T-helper 22 cell (primary cell): ENCODE measurements around the gene ATXN7L1.

ENCODE experiments used
- DNase-seq: peaks from one replicate; pipeline ENCODE4 v3.0.0-alpha.2; 2020; ENCODE audit warnings: low read depth

The ATXN7L1 gene

DNA sequence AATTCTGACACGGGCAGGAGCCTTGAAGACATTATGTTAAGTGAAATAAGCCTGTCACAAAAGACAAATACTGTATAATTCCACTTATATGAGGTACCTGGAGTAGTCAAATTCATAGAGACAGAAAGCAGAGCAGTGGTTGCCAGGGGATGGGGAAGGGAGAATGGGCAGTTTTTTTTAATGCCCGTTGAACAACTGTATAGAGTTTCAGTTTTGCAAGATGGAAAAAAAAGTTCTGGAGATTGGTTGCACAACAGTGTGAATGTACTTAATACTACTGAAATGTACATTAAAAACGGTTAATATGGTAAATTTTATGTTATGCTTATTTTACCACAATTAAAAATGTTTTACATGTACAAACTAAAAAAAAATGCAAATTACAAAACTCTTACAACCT lies 231.5 kb downstream of the ATXN7L1 start:
- DNase-seq: no peak

DNA sequence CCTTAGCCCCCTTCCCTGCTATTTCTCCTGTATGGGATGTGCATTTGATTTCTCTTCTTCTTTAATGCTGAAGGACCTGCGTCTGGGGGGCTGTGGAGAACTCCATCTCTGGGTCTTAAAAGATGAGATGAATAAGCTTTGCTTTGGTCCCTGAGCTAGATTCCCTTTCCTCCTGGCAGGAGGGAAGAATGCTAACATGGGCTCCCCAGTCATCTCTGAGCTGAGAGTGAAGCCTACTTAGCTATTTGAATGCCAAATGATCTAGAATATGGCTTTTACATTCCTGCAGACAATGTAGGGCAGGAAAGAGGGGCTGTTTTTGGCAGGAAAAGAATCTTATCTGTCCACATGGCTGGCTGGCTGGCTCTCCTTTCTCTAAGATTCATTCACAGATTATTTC lies 232.5 kb downstream of the ATXN7L1 start:
- no peak for DNase-seq

DNA sequence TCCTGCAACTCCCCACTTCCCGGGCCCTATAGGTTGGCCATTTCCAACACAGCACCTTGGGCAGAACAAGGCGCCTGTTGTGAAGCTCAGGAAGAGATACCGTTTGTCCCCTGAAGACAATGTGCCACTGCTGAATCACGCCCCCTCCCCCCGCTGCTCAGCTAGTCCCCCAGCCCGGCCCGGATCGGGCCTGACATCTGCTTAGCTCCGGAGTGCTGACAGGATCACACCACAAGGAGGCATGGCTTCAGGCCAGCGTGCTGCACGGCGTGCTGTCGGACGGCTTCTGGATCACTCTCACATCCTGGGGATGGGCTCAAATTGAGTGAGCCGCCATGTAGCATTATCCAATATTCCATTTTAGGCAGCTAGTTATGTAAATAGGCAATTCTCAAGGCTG lies 233.0 kb downstream of the ATXN7L1 start:
- no peak for DNase-seq

DNA sequence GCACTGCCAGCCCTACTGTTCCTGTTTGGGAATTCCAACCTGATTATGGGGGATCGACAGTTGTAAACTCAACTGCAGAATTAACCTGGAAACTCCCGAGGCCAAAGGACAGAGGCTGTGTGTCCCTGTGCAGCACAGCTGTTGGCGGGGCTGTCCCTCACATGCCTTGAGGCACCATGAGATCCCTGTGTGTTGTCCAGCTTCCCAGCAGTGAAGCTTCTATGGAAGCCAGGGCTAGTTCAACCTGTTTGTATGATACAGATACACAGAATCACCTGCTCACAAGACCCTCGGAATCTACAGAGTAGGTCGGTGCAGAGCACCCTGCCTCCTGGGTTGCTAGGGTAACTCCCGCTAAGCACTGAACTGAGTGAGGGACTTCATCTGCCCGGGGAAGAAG lies 234.1 kb downstream of the ATXN7L1 start:
- DNase-seq: no peak

DNA sequence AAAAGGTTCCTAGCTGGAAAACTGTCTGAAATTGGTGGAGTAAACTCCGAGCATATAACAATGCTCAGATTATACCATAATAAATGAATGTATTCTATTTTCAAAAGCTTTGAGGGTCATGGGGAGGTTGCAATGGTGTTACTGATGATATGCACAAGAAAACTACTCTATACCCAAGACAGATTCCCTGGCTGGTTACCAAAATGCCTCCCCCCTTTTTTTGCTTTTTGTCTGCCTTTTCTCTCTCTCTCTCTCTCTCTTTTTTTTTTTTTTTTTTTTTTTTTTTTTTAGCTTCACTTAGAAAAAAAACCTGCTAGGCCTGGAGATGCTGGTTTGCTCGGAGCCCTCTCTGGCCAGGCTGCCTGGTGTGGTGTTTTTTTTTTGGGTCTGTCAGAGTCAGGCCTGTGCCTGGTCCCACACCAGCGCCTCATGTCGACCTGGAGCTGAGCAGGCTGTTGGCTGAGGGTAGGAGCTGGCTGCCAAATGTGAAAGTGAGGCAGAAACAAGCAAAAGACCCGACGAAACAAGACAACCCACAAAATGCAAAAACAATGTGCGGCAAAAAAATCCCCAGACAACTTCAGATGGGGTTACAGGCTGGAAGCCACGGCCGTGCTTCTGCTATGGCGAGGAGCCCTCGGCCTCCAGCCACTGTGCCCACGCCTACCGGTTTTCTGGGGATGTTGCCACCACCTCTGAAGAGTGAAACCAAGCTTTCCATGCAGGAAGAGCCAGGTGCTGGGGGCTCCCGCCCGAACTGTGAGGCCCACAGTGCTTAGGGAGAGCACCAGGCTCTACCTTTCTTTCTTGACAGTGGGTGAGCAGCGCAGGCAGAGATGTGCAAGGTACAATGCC lies 235.2 kb downstream of the ATXN7L1 start:
- no peak for DNase-seq

DNA sequence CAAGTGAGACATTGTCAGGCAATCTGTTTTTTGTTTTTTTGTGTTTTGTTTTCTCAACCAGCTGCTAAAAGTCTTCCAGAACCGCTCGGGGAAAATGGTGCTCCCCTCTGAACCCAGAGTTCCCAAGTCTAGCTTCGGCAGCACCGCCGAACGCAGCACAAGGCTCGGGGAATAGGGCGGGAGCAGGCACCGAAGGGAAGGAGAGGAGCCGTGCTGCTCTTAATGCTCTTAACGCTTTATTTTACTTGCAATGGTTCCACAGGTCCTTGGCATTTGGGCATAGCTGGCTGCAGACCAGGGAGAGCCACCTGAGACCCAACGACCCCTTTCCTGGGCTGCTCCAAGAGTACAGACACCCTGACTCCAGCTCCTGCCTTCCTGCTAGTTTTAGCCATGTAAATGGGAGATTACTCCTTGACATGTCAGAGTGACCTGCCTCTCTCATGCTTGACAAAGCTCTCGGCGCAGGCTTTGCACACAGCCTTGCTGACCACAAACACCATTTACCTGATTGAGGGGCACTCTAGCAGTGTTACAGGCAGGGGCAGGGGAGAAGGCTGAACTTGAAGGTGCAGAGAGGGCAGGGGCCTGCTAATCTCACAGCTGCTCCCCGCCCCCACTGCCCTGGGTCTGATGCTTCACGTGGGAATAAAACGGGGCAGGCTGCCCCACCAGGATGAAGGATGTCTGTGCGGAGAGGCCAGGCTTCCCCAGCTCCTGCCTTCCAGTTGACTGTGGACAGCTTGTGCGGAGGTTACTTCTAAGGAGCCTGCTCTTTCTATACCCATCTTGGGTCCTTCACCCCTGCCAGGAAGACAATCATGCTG lies 236.5 kb downstream of the ATXN7L1 start:
- DNase-seq: no peak

DNA sequence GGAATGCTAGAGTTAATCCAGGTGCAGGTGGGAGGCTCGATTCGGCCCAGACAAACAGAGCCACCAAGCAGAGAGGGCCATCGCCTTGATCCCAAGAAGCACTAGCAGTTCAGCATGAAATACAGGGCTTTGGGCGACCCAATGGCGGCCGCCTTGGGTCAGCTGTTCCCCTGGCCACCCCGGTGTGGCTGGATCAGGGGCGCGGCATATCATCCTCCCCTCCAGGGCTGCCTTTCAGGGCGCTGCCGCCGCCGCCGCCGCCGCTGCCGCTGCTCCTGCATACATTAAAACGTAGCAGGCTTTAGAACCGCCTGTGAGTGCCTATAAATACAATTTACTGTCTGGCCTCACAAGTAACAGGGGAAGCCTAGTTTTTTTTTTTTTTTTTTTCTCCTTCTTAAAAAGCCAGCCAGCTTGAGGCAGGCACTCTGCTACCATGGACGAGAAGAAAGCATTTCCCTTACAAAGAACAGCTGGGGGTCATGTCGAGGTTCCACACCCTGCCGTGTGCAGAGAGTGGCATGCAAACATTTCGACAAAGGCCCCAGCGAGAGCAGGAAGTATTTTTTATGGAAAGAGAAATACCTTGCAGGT lies 237.4 kb downstream of the ATXN7L1 start:
- no peak for DNase-seq

DNA sequence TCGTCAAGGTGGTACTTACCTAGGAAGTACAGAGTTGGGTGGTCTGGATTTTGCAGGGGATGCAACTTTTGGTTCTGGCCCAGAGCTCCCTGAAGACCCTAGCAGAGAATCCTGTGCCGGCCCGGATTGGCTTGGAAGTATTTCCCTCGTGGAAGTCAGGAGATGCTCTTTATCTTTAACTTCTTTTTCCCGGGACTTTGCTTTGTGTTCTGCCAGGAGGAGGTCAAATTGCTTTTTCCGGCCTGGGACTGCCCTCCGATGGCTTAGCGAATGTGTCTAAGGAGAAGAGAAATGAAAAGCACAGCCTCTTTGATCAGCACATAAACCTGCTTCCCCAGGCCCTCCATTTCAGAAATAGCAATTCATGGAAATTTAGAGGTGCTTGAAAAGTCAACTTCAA lies 238.1 kb downstream of the ATXN7L1 start:
- no peak for DNase-seq

DNA sequence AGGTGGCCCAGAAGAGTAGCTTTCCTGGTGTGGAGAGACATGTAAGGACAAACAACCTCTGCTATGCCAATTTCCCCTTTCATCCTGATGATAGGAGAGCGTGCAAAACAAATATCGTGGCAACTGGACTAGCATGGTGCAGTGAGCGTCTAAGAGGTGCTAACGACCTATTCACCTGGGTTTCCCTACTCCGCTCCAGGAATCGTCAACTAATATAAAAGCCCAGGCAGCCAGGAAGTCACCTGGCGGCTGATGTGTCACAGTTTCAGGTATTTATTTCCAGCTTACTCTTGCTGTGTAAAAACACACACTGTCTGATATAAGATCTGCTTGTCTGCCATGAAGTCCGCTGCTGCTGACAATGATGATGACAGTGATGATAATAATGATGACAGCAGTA lies 238.6 kb downstream of the ATXN7L1 start:
- no peak for DNase-seq

DNA sequence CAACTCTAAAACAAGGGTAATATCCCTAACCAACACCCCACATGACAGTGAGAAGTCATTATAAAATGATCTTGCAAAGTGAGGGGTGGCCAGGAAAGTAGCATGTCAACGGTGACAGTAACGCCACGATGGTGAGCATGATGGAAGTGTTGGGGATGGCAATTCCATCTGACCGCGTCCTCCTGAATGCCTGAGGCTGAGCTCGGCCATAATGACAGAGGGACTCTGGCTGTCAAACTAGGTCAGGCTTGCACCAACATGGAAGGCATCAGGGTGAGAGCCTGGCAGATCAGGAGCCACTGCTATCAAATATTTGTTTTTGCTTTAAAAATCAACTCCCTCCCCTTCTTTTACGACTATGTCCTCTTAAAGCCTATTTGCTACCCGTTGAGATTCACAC lies 239.4 kb downstream of the ATXN7L1 start:
- no peak for DNase-seq

DNA sequence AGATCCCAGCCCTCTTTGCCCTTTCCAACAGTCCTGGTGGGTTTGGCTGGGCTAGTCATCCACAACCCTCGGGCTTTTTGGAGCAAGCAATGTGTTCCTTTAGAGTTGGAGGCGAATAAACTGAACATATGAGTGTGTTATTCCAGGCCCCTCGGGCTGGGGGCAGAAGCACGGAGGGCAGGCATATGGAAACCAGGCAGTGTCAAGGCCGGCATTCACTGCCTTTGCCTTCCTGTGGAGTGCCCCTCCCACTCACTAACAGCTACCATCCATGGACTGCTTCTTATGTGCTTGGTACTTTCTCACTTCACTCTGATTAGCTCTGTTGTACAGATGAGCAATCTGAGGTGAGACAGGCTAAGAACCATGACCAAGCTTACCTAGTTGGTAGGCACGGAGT lies 241.2 kb downstream of the ATXN7L1 start:
- DNase-seq: no peak

DNA sequence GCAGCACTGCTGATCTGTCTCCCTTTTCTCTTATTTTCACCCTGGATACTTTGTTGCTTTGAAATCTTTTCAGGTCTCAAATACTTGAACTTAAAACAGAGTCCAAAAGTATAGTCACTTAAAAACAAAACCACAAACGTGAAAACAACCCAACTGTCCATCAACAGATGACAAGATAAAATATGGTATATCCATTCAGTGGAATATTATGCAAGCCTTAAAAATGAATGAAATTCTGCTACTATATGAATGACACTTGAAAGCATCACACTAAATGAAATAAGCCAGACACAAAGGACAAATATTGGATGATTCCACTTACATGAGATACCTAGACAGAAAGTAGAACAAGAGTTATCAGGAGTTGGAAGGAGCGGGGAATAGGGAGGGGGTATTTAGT lies 250.4 kb downstream of the ATXN7L1 start:
- no peak for DNase-seq

DNA sequence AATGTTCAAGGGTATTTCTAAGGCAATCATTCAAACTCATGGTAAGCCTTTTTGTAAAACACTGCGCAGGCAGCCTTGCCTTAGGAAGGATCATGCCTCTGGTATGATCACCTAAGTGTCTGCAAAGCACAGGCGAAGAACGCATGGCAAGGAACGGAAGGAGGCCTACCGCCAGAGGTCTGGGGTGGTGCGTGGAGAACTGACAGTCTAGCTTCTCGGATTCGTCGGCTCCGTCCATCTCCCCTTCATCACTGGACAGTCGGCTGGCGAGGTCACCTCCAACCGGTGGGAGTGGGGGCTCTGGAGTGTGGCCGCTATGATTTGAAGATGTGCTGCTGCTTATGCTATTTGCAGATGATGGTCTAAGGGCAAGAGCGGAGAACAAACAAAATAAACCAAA lies 252.5 kb downstream of the ATXN7L1 start:
- no peak for DNase-seq

DNA sequence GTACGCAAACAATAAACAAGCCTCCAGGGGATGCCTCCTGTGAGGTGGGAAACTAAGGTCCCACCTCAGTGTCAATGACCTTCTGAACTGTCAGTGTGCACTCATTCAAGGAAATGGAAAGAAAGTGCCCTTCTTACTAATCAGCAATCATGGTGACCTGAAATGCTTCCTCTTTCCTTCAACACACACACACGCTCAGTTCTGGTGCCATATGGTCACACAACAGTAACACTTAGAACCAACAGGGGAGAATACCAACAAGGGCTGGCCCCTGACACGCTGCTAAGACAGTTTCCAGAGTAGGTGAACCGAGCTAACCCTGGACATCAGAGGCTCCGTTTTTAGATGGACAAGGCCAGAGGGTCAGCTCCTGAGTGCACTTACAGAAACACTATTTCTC lies 253.0 kb downstream of the ATXN7L1 start:
- DNase-seq: no peak

DNA sequence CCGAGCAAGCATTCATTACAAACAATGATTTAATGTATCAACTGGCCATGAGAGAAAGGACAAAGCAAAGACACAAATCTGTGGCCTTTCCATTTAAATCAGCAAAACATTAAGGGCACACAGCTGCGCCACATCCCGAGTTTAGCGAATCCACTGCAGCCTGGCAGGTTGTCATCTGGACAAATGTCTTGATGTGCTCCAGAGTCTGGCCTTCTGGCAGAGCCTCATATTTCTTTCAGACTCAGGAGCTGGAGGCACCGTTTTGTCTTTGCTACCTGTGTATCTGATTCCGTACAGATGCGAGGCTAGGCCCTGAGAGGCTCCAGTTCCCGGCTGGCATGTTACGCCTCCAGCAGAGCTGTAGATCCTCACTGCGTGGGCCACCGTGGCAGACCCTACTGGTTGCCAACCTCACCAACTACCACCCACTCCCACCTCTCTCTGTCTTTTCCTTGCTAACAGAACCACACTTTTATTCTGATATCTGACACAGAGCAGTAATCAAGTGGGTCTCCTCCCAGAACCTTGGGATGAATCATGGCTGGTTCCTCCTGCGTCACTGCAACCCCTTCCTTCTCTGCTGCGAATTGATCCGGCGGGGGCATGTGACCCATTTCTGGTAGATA lies 254.2 kb downstream of the ATXN7L1 start:
- DNase-seq: no peak

DNA sequence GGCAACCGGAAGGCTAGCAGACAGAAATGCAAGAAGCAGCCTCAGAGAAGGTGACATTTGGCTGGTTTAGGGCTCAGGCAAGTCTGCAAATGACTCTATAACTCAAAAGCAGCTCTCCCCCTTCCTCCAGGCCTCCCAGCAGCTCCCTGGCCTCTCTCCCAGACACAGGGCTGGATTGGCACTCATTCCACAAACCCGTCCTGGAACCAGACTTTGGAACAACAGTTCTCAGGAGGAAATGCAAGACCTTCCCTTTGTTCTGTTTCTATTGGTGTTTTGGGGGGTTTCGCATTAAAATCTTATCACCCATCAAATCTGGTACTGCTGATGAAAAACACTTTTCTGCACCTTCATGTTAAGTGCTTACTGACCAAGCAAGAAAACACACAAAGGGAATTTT lies 254.8 kb downstream of the ATXN7L1 start:
- no peak for DNase-seq

DNA sequence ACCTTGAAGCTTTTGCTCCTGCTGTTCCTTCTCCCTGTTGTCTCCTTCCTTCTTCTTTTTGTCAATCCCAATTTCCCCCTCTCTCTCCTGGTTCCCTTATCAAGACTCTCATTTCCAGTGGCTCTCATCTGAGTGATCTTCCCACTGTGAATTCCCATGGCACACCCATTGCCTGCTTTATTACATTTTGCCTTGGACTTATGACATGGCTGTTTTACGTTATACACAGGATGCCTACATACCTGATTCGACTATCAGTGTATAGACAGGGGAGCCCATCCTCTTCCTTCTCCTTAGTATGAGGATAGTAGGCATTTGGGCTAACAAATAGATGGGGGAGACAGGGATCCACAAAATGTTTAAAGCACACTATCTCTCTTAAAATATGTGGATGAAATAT lies 255.2 kb downstream of the ATXN7L1 start:
- no peak for DNase-seq

DNA sequence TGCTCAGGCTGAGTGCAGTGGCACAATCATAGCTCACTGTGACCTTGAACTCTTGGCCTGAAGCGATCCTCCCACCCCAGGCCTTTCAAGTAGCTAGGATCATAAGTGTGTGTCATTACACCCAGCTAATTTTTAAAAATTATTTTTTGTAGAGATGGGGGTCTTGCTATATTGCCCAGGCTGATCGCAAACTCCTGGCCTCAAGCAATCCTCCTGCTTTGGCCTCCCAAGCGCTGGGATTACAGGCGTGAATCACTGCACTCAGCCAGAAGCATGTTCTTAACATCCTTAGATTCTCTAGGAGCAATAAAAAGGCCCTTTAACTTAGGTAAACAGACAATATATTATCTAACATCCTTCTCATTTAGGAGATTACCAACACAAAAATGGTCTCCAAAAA lies 256.8 kb downstream of the ATXN7L1 start:
- DNase-seq: no peak

DNA sequence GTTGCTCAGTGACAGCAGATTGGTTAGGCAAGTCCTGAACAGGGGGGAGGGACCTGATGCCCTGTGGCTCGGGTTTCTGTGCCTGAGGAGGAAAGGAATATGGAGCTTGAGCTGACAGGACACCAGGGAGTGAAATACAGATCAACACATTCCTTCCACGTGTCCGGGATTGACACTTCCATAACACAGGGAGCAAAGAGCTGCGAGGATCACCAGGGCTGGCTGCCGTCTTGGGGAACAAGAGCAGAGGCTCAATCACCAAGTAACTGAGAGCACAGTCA lies 258.4 kb downstream of the ATXN7L1 start:
- no peak for DNase-seq

DNA sequence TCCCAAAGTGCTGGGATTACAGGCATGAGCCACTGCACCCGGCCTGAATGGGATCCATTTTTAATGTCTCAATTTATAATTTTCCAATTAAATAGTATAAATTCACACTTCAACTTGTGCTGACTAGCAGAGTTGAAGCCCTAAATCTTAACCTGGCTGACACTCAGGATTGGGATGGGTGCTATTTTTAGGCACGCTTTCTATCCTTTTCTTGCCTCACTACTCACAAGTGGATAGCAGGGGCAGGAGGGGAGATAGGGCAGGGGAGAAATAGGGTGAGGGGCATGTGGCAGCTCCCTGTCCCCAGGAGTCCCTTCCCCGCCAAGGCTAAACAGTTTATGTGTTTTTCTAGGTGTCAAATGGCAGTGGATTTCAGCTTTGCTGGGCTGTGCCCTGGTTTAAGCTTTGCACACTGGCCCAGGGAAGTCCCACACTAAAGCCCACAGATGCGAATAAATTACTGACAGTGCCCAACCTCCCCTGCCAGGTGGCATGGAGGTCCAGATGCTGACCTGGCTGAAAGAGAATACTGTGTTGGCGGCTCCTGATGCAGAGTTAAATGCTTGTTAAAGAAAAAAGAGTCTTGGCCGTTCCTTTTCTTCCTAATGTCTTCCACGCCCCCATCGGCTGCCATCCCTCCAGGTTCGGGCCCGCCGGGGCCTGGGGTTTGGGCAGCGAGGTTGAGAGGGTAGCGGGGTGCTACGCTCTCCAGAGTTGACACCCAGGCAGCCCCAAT lies 259.0 kb downstream of the ATXN7L1 start:
- no peak for DNase-seq

DNA sequence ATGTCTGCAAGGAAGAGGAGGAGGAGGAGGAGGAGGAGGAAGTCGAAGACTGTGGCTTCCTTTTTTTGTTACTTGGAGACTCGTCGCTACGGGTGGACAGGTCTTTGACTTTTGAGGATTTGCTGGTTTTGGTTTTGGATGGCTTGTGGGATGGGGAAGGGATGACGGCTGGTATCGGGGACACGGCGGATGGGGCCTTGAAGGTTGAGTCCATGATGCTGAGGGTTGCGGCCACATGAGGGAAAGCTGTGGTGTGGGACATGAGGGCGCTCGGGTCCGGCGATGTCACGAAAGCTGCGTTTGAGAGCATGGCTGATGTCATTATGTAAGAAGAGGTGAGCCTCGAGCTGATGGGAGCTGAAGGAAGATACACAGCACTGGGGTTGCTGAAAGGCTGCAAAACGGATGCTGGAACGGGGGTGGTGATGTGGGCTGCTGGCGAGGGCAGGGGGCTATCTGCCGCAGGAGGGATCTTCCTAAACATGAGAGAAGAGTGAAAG lies 262.0 kb downstream of the ATXN7L1 start:
- DNase-seq: no peak
